Heart left ventricle (tissue), 16 donors: ENCODE measurements around the gene LAMB4. TPM values are rescaled to one million over a fixed set of nuclear protein-coding genes. Genes with fewer than 3 reads are reported as not detected.

Experiments used
- ATAC-seq, 4 donors: fragments of 200-7000 bp; cut with Tn5 transposase; one replicate each; pipeline ENCODE4 v1.9.1; 2020 to 2022; ENCODE audit warnings: moderate library complexity in 4 of 4, mild to moderate bottlenecking in 3 of 4, moderate number of reproducible peaks in 1 of 4
- DNase-seq, 5 donors: peaks; one replicate each; pipeline ENCODE4 v3.0.0-alpha.2; 2020
- H3K27ac ChIP-seq, 12 donors: fragments of 200-600 bp; sonication (generic) in 4 of 12; one replicate each; pipeline versions ENCODE4 v1.5.0 to v1.8.0; 2016 to 2022; ENCODE audit warnings: mild to moderate bottlenecking in 2 of 12
- H3K27me3 ChIP-seq, 9 donors: fragments of 200-600 bp; sonication (generic) in 2 of 9; one replicate each; pipeline versions ENCODE4 v1.5.1 to v1.8.0; 2016 to 2022; ENCODE audit warnings: mild to moderate bottlenecking in 3 of 9
- H3K36me3 ChIP-seq, 9 donors: fragments of 200-600 bp; sonication (generic) in 2 of 9; one replicate each; pipeline versions ENCODE4 v1.5.0 to v1.8.0; 2018 to 2022; ENCODE audit warnings: mild to moderate bottlenecking in 2 of 9
- H3K4me1 ChIP-seq, 12 donors: fragments of 200-600 bp; sonication (generic) in 4 of 12; one replicate each; pipeline versions ENCODE4 v1.5.0 to v1.8.0; 2016 to 2022; ENCODE audit warnings: mild to moderate bottlenecking in 3 of 12
- H3K4me3 ChIP-seq, 12 donors: fragments of 200-600 bp; sonication (generic) in 4 of 12; one replicate each; pipeline versions ENCODE4 v1.5.0 to v1.8.0; 2017 to 2022; ENCODE audit warnings: mild to moderate bottlenecking in 9 of 12, moderate library complexity in 4 of 12
- H3K9me3 ChIP-seq, 12 donors: fragments of 200-600 bp; sonication (generic) in 4 of 12; one replicate each; pipeline versions ENCODE4 v1.5.0 to v1.8.0; 2016 to 2022; ENCODE audit warnings: mild to moderate bottlenecking in 1 of 12
- CTCF ChIP-seq, 12 donors: fragments of 200-600 bp; sonication (generic) in 4 of 12; IDR thresholded peaks; one replicate each; pipeline versions ENCODE4 v1.5.0 to v1.8.0; 2018 to 2022; ENCODE audit warnings: antibody characterized with exemption in 12 of 12, mild to moderate bottlenecking in 5 of 12
- POLR2A ChIP-seq, 2 donors: fragments of 450-650 bp; IDR thresholded peaks; one replicate each; pipeline ENCODE4 v1.6.1; 2017; ENCODE audit warnings: antibody characterized with exemption in 2 of 2, mild to moderate bottlenecking in 2 of 2, moderate library complexity in 2 of 2
- WGBS, 4 donors: extraction: QIAGEN DNeasy Blood & Tissue Kit in 2 of 4; methylation state at CpG; one replicate each; pipeline versions ENCODE4 v1.1.5 to v1.1.7; 2013 to 2018; 5-methylcytosine and 5-hydroxymethylcytosine counted together
- intact Hi-C, 10 donors: fragments of 100-400 bp; cut with DNase I; formaldehyde crosslinking; loops; one replicate each; pipeline versions ENCODE4 v1.11.1 to v1.14.2; 2022
- polyA plus RNA-seq, 2 donors: library from polyadenylated mRNA; stranded (reverse); fragments of 200-250 nt; gene quantifications; one replicate each; pipeline ENCODE4 v1.2.3, GENCODE V29; 2013
- total RNA-seq, 9 donors: library from RNA; depleted of rRNA in 2 of 9; stranded (reverse); fragments of >200 nt in 2 of 9; fragmentation: NEBNext Ultra II Directional in 3 of 9; extraction: Animal tissue kit (Norgen Biotek cat#: 25700) in 3 of 9; gene quantifications; one replicate each; pipeline versions ENCODE4 v1.1.0 to v1.2.4, GENCODE V29; 2016 to 2023
- donor health status: ischemic (EF 13 %, LVEDD 7.1; RV severe dilation, severe dysfunction).
- donor health status: healthy with polysubstance abuse.
- donor health status: DM: no; HTN: yes; CAD: no.
- donor health status: DM: no; HTN: no; CAD: no.
- donor health status: ischemic (EF 25% LVEDD 6.9; RV normal size, moderate dysfunction).
- donor health status: ischemic (EF 25% LVEDD 5.7; RV mildly dilated, moderate dysfunction).
- donor health status: healthy.
- donor health status: DM: yes; HTN: yes; CAD: no.
- donor health status: ischemic (EF 35%, LVEDD 5.7; RV mildly dilated, moderate dysfunction).
- donor health status: nonischemic (EF 11% LVEDD 7.7; RV severe dilation, severe dysfunction).
- donor health status: DM: yes; HTN: yes; CAD: no.
- donor health status: PGD.
- donor health status: ischemic (EF 29% LVEDD 5.4; RV normal size, mild dysfunction).
- donor health status: nonischemic (EF 23%, LVEDD 6.1; RV moderate dilation, normal function).

LAMB4 gene
- total and polyA plus RNA-seq, 11 donors, result 0.19 to 0.31 (median 0.26) TPM; not detected in 4

- 86 to 90% (median 89%) methylated on average over 6 of the region's 6 CpGs for WGBS, 4 donors
- no peak for TF ChIP-seq CTCF (IDR thresholded peaks at IDR 0.05)
- TF ChIP-seq POLR2A (IDR thresholded peaks at IDR 0.05), result no peak
- DNase-seq, result no peak
- H3K36me3 ChIP-seq, result no peaks in the 10 kb centered on the region
- no peak overlapping the region for H3K4me3 ChIP-seq
- peak overlapping the region in 1 of 12 donors; percentile 34 for H3K27ac ChIP-seq
- no peak for ATAC-seq
- no peaks in the 10 kb centered on the region for H3K9me3 ChIP-seq
- no peaks in the 10 kb centered on the region for H3K27me3 ChIP-seq
- intact Hi-C loops, result loop anchor here in 4 of 10 donors (5.0 to 10.0 kb wide), 4 partner anchors 90 to 132 kb away; partner anchors contain the start of gene DLD (in 3 of the 4)
- H3K4me1 ChIP-seq, result peaks cover 0 to 31% (median 4%) of the 10 kb centered on the region in 12 donors
These were observed 115.1 kb downstream of the LAMB4 start for GRCh38 chr7:108014747-108015682.

GRCh38 chr7:108014215-108014614, 115.9 kb downstream of the LAMB4 start:
- peaks cover 0 to 31% (median 4%) of the 10 kb centered on the region in 12 donors for H3K4me1 ChIP-seq
- H3K27ac ChIP-seq, result peak overlapping the region in 1 of 12 donors; percentile 34
- no peak for ATAC-seq
- no peak for DNase-seq
- no peaks in the 10 kb centered on the region for H3K9me3 ChIP-seq
- no peak overlapping the region for H3K4me3 ChIP-seq
- no peaks in the 10 kb centered on the region for H3K36me3 ChIP-seq
- H3K27me3 ChIP-seq, result no peaks in the 10 kb centered on the region
- TF ChIP-seq POLR2A (IDR thresholded peaks at IDR 0.05) (no peak), CTCF (IDR thresholded peaks at IDR 0.05) (no peak)
- intact Hi-C loops, result loop anchor here in 3 of 10 donors (5.0 to 10.0 kb wide), 3 partner anchors 89 to 122 kb away; partner anchors contain the start of gene DLD (in 2 of the 3)
- 52 to 63% (median 55%) methylated on average over 2 of the region's 2 CpGs for WGBS, 4 donors

GRCh38 chr7:108012499-108013430, 117.4 kb downstream of the LAMB4 start:
- H3K27ac ChIP-seq, result peak overlapping the region in 5 of 12 donors; percentile 1 to 59 (median 34)
- DNase-seq (no peak), ATAC-seq (peak in 3 of 4 donors; percentile 44 to 45 (median 44))
- intact Hi-C loops, result loop anchor here in 4 of 10 donors (2.0 to 10.0 kb wide), 4 partner anchors 46 to 120 kb away; partner anchors contain the start of gene DLD (in 2 of the 4)
- WGBS, 4 donors, result 75 to 79% (median 77%) methylated on average over 8 of the region's 8 CpGs
- H3K9me3 ChIP-seq, result no peaks in the 10 kb centered on the region
- no peak overlapping the region for H3K4me3 ChIP-seq
- TF ChIP-seq POLR2A (IDR thresholded peaks at IDR 0.05), result no peak
- TF ChIP-seq CTCF (IDR thresholded peaks at IDR 0.05), result no peak
- no peaks in the 10 kb centered on the region for H3K27me3 ChIP-seq
- H3K4me1 ChIP-seq, result peaks cover 0 to 36% (median 4%) of the 10 kb centered on the region in 12 donors
- H3K36me3 ChIP-seq, result no peaks in the 10 kb centered on the region
